22Rv1 (cell line): ENCODE data around the gene MTCH1.

ENCODE experiments used
- CTCF ChIP-seq: fragments of 450-650 bp; IDR thresholded peaks from 2 replicates; pipeline ENCODE4 v1.5.1; 2017; ENCODE audit warnings: mild to moderate bottlenecking
- ZFX ChIP-seq: fragments of 450-650 bp; IDR thresholded peaks from 2 replicates; pipeline ENCODE4 v1.6.1; 2017; ENCODE audit warnings: antibody characterized with exemption, borderline replicate concordance

DNA sequence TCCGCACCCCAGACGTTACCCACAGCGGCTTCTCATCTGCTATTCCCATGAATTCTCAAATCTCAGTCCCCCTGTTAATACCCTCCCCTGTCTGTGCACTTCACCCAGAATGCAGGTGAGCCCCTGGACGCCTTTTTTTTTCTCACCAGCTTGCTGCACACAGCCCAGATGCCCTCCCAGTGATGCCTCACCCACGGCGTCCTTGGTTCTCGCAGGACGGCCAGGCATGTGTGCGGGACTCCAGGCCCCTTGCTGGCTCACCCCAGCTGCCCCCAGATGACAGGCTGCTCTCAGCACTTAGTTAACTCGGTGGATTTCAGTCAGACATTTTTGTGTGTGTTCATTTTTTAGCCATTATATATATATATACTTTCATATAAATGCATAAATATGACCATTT, 56.8 kb downstream of the MTCH1 start:
- TF ChIP-seq CTCF (no peak), ZFX (no peak)
